ENCODE results near the gene ACBD4. TPM values are rescaled to one million over a fixed set of nuclear protein-coding genes. Genes with fewer than 3 reads are reported as not detected.

ACBD4 gene
- total RNA-seq, 1 donor from 2014 or later = 9.4 TPM

DNA sequence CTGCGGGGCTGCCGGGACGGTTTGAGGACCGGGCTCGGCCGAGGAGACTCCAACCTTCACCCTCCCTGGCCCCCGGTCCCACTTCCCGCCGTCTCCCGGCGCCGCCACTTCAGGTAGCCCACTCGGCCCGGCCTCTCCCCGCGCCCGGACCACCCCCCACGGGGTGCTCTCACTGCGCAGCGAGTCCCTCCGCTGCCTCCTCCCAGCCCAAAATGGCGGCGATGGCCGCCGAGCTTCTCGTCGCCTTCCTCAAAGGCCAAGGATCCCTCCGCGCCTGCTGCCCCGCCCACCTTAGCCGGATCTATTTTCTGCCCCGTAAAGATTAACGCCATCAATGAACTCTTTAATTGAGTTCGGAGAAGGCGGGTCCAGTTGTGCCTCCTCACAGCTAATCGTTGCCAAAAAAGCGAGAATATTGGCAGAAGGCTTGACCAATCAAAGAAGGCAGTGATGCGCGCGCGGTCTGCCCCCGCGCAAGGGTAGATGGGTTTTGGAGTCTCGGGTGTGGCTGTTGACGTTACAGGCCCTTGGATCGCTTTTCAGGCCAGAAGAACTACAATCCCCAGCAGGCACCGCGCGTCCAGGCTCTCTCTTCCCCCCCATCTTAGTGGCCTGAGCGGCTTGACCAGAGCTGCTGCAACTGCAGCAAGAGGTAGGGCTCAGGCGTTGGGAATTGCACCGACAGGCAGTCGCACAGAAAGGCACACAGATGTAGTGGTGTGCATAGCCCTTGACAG, 26.0 kb downstream of the ACBD4 start, which contains the start of gene HEXIM2:
HEXIM2 (plus strand) TSS at position 588 of the 737 bp plus-strand sequence. CDS start 919 bp downstream, outside the sequence.
- peaks cover 9% of the 10 kb centered on the region for H3K27me3 Mint-ChIP-seq (ENCODE audit: unreplicated experiment)
- H3K27ac Mint-ChIP-seq (ENCODE audit: unreplicated experiment) = peak within 1 kb of the TSS; percentile 99
- no peaks in the 10 kb centered on the region for H3K9me3 Mint-ChIP-seq (ENCODE audit: unreplicated experiment)
- H3K4me3 Mint-ChIP-seq (ENCODE audit: unreplicated experiment) = peak within 1 kb of the TSS; percentile 99
- peaks cover 16% of the 10 kb centered on the region for H3K4me1 Mint-ChIP-seq (ENCODE audit: unreplicated experiment)
- TF ChIP-seq, protein P1, sequence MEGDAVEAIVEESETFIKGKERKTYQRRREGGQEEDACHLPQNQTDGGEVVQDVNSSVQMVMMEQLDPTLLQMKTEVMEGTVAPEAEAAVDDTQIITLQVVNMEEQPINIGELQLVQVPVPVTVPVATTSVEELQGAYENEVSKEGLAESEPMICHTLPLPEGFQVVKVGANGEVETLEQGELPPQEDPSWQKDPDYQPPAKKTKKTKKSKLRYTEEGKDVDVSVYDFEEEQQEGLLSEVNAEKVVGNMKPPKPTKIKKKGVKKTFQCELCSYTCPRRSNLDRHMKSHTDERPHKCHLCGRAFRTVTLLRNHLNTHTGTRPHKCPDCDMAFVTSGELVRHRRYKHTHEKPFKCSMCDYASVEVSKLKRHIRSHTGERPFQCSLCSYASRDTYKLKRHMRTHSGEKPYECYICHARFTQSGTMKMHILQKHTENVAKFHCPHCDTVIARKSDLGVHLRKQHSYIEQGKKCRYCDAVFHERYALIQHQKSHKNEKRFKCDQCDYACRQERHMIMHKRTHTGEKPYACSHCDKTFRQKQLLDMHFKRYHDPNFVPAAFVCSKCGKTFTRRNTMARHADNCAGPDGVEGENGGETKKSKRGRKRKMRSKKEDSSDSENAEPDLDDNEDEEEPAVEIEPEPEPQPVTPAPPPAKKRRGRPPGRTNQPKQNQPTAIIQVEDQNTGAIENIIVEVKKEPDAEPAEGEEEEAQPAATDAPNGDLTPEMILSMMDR (IDR thresholded peaks at IDR 0.05; ENCODE audit: unreplicated experiment) = no peak
- DNase-seq (ENCODE audit: low spot score) = peak; percentile 93
- no peaks in the 10 kb centered on the region for H3K36me3 Mint-ChIP-seq (ENCODE audit: low read depth, unreplicated experiment)

GRCh38 chr17:45162025-45162687, 26.7 kb downstream of the ACBD4 start:
- Mint-ChIP-seq H3K27me3 (ENCODE audit: unreplicated experiment) (peaks cover 9% of the 10 kb centered on the region), H3K4me1 (ENCODE audit: unreplicated experiment) (peaks cover 16% of the 10 kb centered on the region), H3K4me3 (ENCODE audit: unreplicated experiment) (peak overlapping the region; percentile 99), H3K27ac (ENCODE audit: unreplicated experiment) (peak overlapping the region; percentile 98), H3K9me3 (ENCODE audit: unreplicated experiment) (no peaks in the 10 kb centered on the region), H3K36me3 (ENCODE audit: low read depth, unreplicated experiment) (no peaks in the 10 kb centered on the region)
- no peak for DNase-seq (ENCODE audit: low spot score)
- TF ChIP-seq, protein P1 (IDR thresholded peaks at IDR 0.05; ENCODE audit: unreplicated experiment) = no peak

DNA sequence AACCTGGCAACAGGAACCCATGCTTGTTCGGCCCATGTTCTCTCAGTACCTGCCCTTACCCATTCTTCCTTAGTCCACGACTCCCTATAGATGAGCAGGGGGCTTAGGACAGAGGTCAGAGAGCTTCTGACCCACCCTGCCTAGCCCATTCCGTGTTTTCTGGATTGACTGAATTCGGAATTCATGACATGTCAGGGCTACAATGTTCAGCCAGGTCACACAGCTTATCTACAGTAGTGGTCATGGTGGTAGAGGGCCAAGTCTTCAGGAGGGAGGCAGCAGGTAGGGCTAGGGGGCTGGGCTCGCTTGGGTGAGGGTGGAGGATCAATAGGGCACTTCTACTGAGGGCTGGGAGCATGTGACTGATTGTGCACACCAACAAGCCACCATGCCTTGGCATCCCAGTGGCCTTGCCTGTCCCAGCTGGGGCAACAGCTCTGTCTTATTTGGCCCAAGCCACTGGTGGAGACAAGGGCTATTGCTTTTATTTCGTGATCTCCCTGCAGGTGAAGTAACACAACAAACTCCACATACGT, 29.3 kb downstream of the ACBD4 start:
- Mint-ChIP-seq H3K4me1 (ENCODE audit: unreplicated experiment) (peaks cover 9% of the 10 kb centered on the region), H3K4me3 (ENCODE audit: unreplicated experiment) (no peak overlapping the region), H3K27me3 (ENCODE audit: unreplicated experiment) (peaks cover 9% of the 10 kb centered on the region), H3K9me3 (ENCODE audit: unreplicated experiment) (no peaks in the 10 kb centered on the region), H3K27ac (ENCODE audit: unreplicated experiment) (peak overlapping the region; percentile 2), H3K36me3 (ENCODE audit: low read depth, unreplicated experiment) (no peaks in the 10 kb centered on the region)
- TF ChIP-seq, protein P1 (IDR thresholded peaks at IDR 0.05; ENCODE audit: unreplicated experiment) = no peak
- no peak for DNase-seq (ENCODE audit: low spot score)

- DNase-seq (ENCODE audit: low spot score) = no peak
- no peaks in the 10 kb centered on the region for H3K9me3 Mint-ChIP-seq (ENCODE audit: unreplicated experiment)
- no peak overlapping the region for H3K27ac Mint-ChIP-seq (ENCODE audit: unreplicated experiment)
- peaks cover 22% of the 10 kb centered on the region for H3K4me1 Mint-ChIP-seq (ENCODE audit: unreplicated experiment)
- H3K27me3 Mint-ChIP-seq (ENCODE audit: unreplicated experiment) = peaks cover 3% of the 10 kb centered on the region
- TF ChIP-seq, protein P1 (IDR thresholded peaks at IDR 0.05; ENCODE audit: unreplicated experiment) = no peak
- no peaks in the 10 kb centered on the region for H3K36me3 Mint-ChIP-seq (ENCODE audit: low read depth, unreplicated experiment)
- no peak overlapping the region for H3K4me3 Mint-ChIP-seq (ENCODE audit: unreplicated experiment)
Observed at GRCh38 chr17:45168991-45169752, 33.7 kb downstream of the ACBD4 start.

Measured in endothelial cell (in vitro differentiated cells).